ENCODE data around the gene ITSN2.
A peak's percentile ranks its signal among the peaks of the same experiment; 100 is the strongest.

Gene ITSN2

GRCh38 chr2:24241528-24241927, 118.8 kb downstream of the ITSN2 start:
- H3K36me3 ChIP-seq (ENCODE audit: control insufficient read depth, insufficient read depth, low read length), result no peaks in the 10 kb centered on the region
- H3K4ac ChIP-seq (ENCODE audit: low read depth, low read length), result no peak overlapping the region
- H2AK5ac ChIP-seq (ENCODE audit: low read length), result no peak overlapping the region
- no peaks in the 10 kb centered on the region for H3K27me3 ChIP-seq (ENCODE audit: insufficient read depth, low read length, poor library complexity)
- H3K56ac ChIP-seq (ENCODE audit: low read length), result no peak overlapping the region
- no peak overlapping the region for H2BK5ac ChIP-seq (ENCODE audit: low read length)
- H2BK15ac ChIP-seq (replicated peaks; ENCODE audit: low read depth), result no peak overlapping the region
- H3K79me1 ChIP-seq (ENCODE audit: low read length), result no peaks in the 10 kb centered on the region
- H3K4me1 ChIP-seq (ENCODE audit: control insufficient read depth, low read depth, low read length), result no peaks in the 10 kb centered on the region
- H3K79me2 ChIP-seq (ENCODE audit: control insufficient read depth, insufficient read depth, low read length), result no peaks in the 10 kb centered on the region
- no peak overlapping the region for H3K9ac ChIP-seq (ENCODE audit: low read length)
- no peak overlapping the region for H3K4me2 ChIP-seq (ENCODE audit: low read length)
- no peak overlapping the region for H4K5ac ChIP-seq (ENCODE audit: low read length)
- no peak overlapping the region for H3K27ac ChIP-seq (ENCODE audit: low read depth, low read length)
- no peak overlapping the region for H2BK120ac ChIP-seq (ENCODE audit: low read depth, low read length)
- no peak overlapping the region for H3K18ac ChIP-seq (ENCODE audit: low read length)
- H3K23ac ChIP-seq (ENCODE audit: low read length), result no peak overlapping the region
- no peak overlapping the region for H4K8ac ChIP-seq (ENCODE audit: low read depth, low read length)
- no peak for DNase-seq
- no peak overlapping the region for H3K4me3 ChIP-seq (ENCODE audit: low read length)

DNA sequence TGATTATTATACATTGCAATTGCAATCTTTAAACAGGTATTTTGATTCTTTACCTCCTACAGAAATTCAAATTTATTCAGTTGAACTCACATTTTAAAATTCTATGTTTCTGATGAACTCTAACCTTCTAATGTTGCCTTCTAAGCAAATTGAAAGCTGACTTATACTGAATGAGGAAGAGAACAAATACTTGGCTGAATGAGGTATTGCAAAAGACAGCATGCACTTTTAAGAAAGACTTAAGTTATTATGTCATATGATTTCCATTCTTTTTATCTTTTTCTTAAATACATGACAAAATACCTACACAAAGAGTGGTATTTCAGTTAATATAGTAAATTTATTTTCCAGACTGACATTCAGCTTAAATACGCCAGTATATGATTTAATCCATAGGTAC, 120.8 kb downstream of the ITSN2 start:
- no CpG with 5 or more reads among the region's 1 CpG for WGBS (ENCODE audit: extremely low coverage, insufficient coverage, low lambda C conversion rate)
- H2AK5ac ChIP-seq (ENCODE audit: low read length), result no peak overlapping the region
- H2BK120ac ChIP-seq (ENCODE audit: low read depth, low read length), result no peak overlapping the region
- no peak overlapping the region for H3K4me2 ChIP-seq (ENCODE audit: low read length)
- H2BK5ac ChIP-seq (ENCODE audit: low read length), result no peak overlapping the region
- H3K36me3 ChIP-seq (ENCODE audit: control insufficient read depth, insufficient read depth, low read length), result no peaks in the 10 kb centered on the region
- H3K4ac ChIP-seq (ENCODE audit: low read depth, low read length), result no peak overlapping the region
- H3K79me1 ChIP-seq (ENCODE audit: low read length), result no peaks in the 10 kb centered on the region
- no peak overlapping the region for H3K23ac ChIP-seq (ENCODE audit: low read length)
- H3K4me1 ChIP-seq (ENCODE audit: control insufficient read depth, low read depth, low read length), result no peaks in the 10 kb centered on the region
- no peak overlapping the region for H3K27ac ChIP-seq (ENCODE audit: low read depth, low read length)
- H3K79me2 ChIP-seq (ENCODE audit: control insufficient read depth, insufficient read depth, low read length), result no peaks in the 10 kb centered on the region
- H3K18ac ChIP-seq (ENCODE audit: low read length), result no peak overlapping the region
- H3K27me3 ChIP-seq (ENCODE audit: insufficient read depth, low read length, poor library complexity), result no peaks in the 10 kb centered on the region
- H3K4me3 ChIP-seq (ENCODE audit: low read length), result no peak overlapping the region
- DNase-seq, result no peak
- H2BK15ac ChIP-seq (replicated peaks; ENCODE audit: low read depth), result no peak overlapping the region
- no peak overlapping the region for H3K9ac ChIP-seq (ENCODE audit: low read length)
- H4K8ac ChIP-seq (ENCODE audit: low read depth, low read length), result no peak overlapping the region
- no peak overlapping the region for H3K56ac ChIP-seq (ENCODE audit: low read length)
- no peak overlapping the region for H4K5ac ChIP-seq (ENCODE audit: low read length)

- Histone ChIP-seq H3K27ac (ENCODE audit: low read depth, low read length) (no peak overlapping the region), H3K4me1 (ENCODE audit: control insufficient read depth, low read depth, low read length) (no peaks in the 10 kb centered on the region), H3K4ac (ENCODE audit: low read depth, low read length) (no peak overlapping the region), H3K56ac (ENCODE audit: low read length) (no peak overlapping the region), H4K8ac (ENCODE audit: low read depth, low read length) (no peak overlapping the region), H2AK5ac (ENCODE audit: low read length) (no peak overlapping the region), H3K36me3 (ENCODE audit: control insufficient read depth, insufficient read depth, low read length) (no peaks in the 10 kb centered on the region), H3K18ac (ENCODE audit: low read length) (no peak overlapping the region), H2BK15ac (replicated peaks; ENCODE audit: low read depth) (no peak overlapping the region), H3K4me3 (ENCODE audit: low read length) (no peak overlapping the region), H3K23ac (ENCODE audit: low read length) (no peak overlapping the region), H3K79me2 (ENCODE audit: control insufficient read depth, insufficient read depth, low read length) (no peaks in the 10 kb centered on the region), H3K4me2 (ENCODE audit: low read length) (no peak overlapping the region), H3K79me1 (ENCODE audit: low read length) (no peaks in the 10 kb centered on the region), H4K5ac (ENCODE audit: low read length) (no peak overlapping the region), H2BK5ac (ENCODE audit: low read length) (no peak overlapping the region), H2BK120ac (ENCODE audit: low read depth, low read length) (no peak overlapping the region), H3K9ac (ENCODE audit: low read length) (no peak overlapping the region), H3K27me3 (ENCODE audit: insufficient read depth, low read length, poor library complexity) (no peaks in the 10 kb centered on the region)
- DNase-seq, result peak; percentile 6
- no CpG with 5 or more reads among the region's 2 CpGs for WGBS (ENCODE audit: extremely low coverage, insufficient coverage, low lambda C conversion rate)
These were observed 122.2 kb downstream of the ITSN2 start for GRCh38 chr2:24238158-24238557.

GRCh38 chr2:24237313-24237712, 123.0 kb downstream of the ITSN2 start:
- Histone ChIP-seq H3K4me3 (ENCODE audit: low read length) (no peak overlapping the region), H4K8ac (ENCODE audit: low read depth, low read length) (no peak overlapping the region), H3K79me2 (ENCODE audit: control insufficient read depth, insufficient read depth, low read length) (no peaks in the 10 kb centered on the region), H2BK15ac (replicated peaks; ENCODE audit: low read depth) (no peak overlapping the region), H3K27ac (ENCODE audit: low read depth, low read length) (no peak overlapping the region), H2BK5ac (ENCODE audit: low read length) (no peak overlapping the region), H3K9ac (ENCODE audit: low read length) (no peak overlapping the region), H3K79me1 (ENCODE audit: low read length) (no peaks in the 10 kb centered on the region), H2AK5ac (ENCODE audit: low read length) (no peak overlapping the region), H3K27me3 (ENCODE audit: insufficient read depth, low read length, poor library complexity) (no peaks in the 10 kb centered on the region), H4K5ac (ENCODE audit: low read length) (no peak overlapping the region), H3K23ac (ENCODE audit: low read length) (no peak overlapping the region), H3K4ac (ENCODE audit: low read depth, low read length) (no peak overlapping the region), H3K18ac (ENCODE audit: low read length) (no peak overlapping the region), H3K4me1 (ENCODE audit: control insufficient read depth, low read depth, low read length) (no peaks in the 10 kb centered on the region), H2BK120ac (ENCODE audit: low read depth, low read length) (no peak overlapping the region), H3K56ac (ENCODE audit: low read length) (no peak overlapping the region), H3K36me3 (ENCODE audit: control insufficient read depth, insufficient read depth, low read length) (no peaks in the 10 kb centered on the region), H3K4me2 (ENCODE audit: low read length) (no peak overlapping the region)
- DNase-seq, result no peak
- WGBS (ENCODE audit: extremely low coverage, insufficient coverage, low lambda C conversion rate), result no CpG with 5 or more reads among the region's 1 CpG

- Histone ChIP-seq H3K27ac (ENCODE audit: low read depth, low read length) (no peak overlapping the region), H3K4me2 (ENCODE audit: low read length) (no peak overlapping the region), H3K23ac (ENCODE audit: low read length) (no peak overlapping the region), H3K36me3 (ENCODE audit: control insufficient read depth, insufficient read depth, low read length) (no peaks in the 10 kb centered on the region), H3K56ac (ENCODE audit: low read length) (no peak overlapping the region), H3K79me1 (ENCODE audit: low read length) (no peaks in the 10 kb centered on the region), H4K8ac (ENCODE audit: low read depth, low read length) (no peak overlapping the region), H3K4me1 (ENCODE audit: control insufficient read depth, low read depth, low read length) (no peaks in the 10 kb centered on the region), H3K18ac (ENCODE audit: low read length) (no peak overlapping the region), H2BK120ac (ENCODE audit: low read depth, low read length) (no peak overlapping the region), H3K27me3 (ENCODE audit: insufficient read depth, low read length, poor library complexity) (no peaks in the 10 kb centered on the region), H4K5ac (ENCODE audit: low read length) (no peak overlapping the region), H3K4me3 (ENCODE audit: low read length) (no peak overlapping the region), H2BK15ac (replicated peaks; ENCODE audit: low read depth) (no peak overlapping the region), H3K4ac (ENCODE audit: low read depth, low read length) (no peak overlapping the region), H3K79me2 (ENCODE audit: control insufficient read depth, insufficient read depth, low read length) (no peaks in the 10 kb centered on the region), H3K9ac (ENCODE audit: low read length) (no peak overlapping the region), H2AK5ac (ENCODE audit: low read length) (no peak overlapping the region), H2BK5ac (ENCODE audit: low read length) (no peak overlapping the region)
- no CpG with 5 or more reads among the region's 2 CpGs for WGBS (ENCODE audit: extremely low coverage, insufficient coverage, low lambda C conversion rate)
- DNase-seq, result no peak
These were observed 127.0 kb downstream of the ITSN2 start for GRCh38 chr2:24233321-24233720.

- no peaks in the 10 kb centered on the region for H3K79me2 ChIP-seq (ENCODE audit: control insufficient read depth, insufficient read depth, low read length)
- no CpG with 5 or more reads among the region's 4 CpGs for WGBS (ENCODE audit: extremely low coverage, insufficient coverage, low lambda C conversion rate)
These were observed 128.9 kb downstream of the ITSN2 start for GRCh38 chr2:24231461-24231881.

More at GRCh38 chr2:24231461-24231881, 128.9 kb downstream of the ITSN2 start:
- Histone ChIP-seq H2AK5ac (ENCODE audit: low read length) (no peak overlapping the region), H3K18ac (ENCODE audit: low read length) (no peak overlapping the region), H3K9ac (ENCODE audit: low read length) (no peak overlapping the region), H2BK5ac (ENCODE audit: low read length) (no peak overlapping the region), H3K4me1 (ENCODE audit: control insufficient read depth, low read depth, low read length) (no peaks in the 10 kb centered on the region), H3K4me3 (ENCODE audit: low read length) (no peak overlapping the region), H4K5ac (ENCODE audit: low read length) (no peak overlapping the region), H2BK15ac (replicated peaks; ENCODE audit: low read depth) (no peak overlapping the region), H3K56ac (ENCODE audit: low read length) (no peak overlapping the region), H3K27me3 (ENCODE audit: insufficient read depth, low read length, poor library complexity) (no peaks in the 10 kb centered on the region), H3K23ac (ENCODE audit: low read length) (no peak overlapping the region), H2BK120ac (ENCODE audit: low read depth, low read length) (no peak overlapping the region), H3K27ac (ENCODE audit: low read depth, low read length) (no peak overlapping the region), H3K36me3 (ENCODE audit: control insufficient read depth, insufficient read depth, low read length) (no peaks in the 10 kb centered on the region), H3K4ac (ENCODE audit: low read depth, low read length) (no peak overlapping the region), H3K4me2 (ENCODE audit: low read length) (no peak overlapping the region), H4K8ac (ENCODE audit: low read depth, low read length) (no peak overlapping the region), H3K79me1 (ENCODE audit: low read length) (no peaks in the 10 kb centered on the region)
- no peak for DNase-seq

All from mesendoderm (in vitro differentiated cells).